ENCODE data around the gene CAPN3.

DNA sequence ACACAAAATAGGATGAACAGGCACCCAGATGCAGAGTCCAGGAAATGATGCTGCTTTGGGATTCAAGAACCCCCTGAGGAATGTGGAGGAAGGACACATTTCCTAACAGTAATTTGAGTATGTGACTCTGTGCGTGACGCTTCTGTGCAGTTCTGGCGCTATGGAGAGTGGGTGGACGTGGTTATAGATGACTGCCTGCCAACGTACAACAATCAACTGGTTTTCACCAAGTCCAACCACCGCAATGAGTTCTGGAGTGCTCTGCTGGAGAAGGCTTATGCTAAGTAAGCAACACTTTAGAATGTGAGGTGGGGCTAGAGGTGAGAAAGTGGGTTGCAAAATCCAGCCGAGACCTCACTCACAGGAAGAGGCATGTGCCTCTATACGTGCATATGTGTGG, 28.3 kb downstream of the CAPN3 start:
- TF ChIP-seq, protein P1, sequence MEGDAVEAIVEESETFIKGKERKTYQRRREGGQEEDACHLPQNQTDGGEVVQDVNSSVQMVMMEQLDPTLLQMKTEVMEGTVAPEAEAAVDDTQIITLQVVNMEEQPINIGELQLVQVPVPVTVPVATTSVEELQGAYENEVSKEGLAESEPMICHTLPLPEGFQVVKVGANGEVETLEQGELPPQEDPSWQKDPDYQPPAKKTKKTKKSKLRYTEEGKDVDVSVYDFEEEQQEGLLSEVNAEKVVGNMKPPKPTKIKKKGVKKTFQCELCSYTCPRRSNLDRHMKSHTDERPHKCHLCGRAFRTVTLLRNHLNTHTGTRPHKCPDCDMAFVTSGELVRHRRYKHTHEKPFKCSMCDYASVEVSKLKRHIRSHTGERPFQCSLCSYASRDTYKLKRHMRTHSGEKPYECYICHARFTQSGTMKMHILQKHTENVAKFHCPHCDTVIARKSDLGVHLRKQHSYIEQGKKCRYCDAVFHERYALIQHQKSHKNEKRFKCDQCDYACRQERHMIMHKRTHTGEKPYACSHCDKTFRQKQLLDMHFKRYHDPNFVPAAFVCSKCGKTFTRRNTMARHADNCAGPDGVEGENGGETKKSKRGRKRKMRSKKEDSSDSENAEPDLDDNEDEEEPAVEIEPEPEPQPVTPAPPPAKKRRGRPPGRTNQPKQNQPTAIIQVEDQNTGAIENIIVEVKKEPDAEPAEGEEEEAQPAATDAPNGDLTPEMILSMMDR (IDR thresholded peaks at IDR 0.05), result no peak
- no peak for TF ChIP-seq POLR2AphosphoS5 (IDR thresholded peaks at IDR 0.05)

Measured in sigmoid colon (tissue), 4 donors.